SK-N-DZ (cell line): ENCODE measurements around the gene TRAPPC2L.

ENCODE experiments used
- DNase-seq: peaks from one replicate; pipeline ENCODE4 v3.0.0-alpha.2; 2015; ENCODE audit warnings: low spot score

TRAPPC2L gene

GRCh38 chr16:88908307-88908706 lies 51.4 kb downstream of the TRAPPC2L start:
- no peak for DNase-seq

DNA sequence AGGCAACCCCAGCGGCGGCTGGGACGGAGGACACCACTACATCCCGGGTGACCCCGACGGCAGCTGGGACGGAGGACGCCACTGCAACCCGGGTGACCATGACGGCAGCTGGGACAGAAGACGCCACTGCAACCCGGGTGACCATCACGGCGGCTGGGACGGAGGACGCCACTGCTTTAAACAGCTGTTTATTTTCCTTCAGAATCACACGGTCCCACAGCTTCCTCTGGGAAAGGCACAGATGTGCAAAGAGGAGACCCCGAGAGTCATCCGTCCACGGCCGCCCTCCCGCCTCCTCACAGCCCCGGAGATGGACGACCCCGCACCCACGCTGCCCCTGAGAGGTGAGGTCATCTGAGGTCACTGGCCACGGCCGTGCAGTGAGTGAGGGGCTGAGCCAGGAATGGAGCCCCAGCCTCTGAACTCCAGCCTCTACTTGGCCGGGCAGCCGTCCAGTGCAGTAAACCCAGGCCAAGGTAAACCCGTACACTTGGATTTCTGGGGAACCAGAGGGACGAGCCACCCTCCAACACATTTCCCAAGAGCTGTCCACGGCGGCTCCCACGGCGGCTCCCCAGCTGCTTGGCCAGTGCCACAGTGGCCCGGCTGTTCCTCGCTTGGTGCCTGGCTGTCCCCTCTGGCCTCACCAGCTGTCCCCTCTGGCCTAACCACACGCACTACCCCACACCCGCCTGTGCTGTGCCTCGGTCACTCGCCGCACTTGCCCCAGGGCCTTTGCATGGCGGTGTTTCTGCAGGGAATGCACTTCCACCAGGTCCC lies 52.7 kb downstream of the TRAPPC2L start:
- no peak for DNase-seq

DNA sequence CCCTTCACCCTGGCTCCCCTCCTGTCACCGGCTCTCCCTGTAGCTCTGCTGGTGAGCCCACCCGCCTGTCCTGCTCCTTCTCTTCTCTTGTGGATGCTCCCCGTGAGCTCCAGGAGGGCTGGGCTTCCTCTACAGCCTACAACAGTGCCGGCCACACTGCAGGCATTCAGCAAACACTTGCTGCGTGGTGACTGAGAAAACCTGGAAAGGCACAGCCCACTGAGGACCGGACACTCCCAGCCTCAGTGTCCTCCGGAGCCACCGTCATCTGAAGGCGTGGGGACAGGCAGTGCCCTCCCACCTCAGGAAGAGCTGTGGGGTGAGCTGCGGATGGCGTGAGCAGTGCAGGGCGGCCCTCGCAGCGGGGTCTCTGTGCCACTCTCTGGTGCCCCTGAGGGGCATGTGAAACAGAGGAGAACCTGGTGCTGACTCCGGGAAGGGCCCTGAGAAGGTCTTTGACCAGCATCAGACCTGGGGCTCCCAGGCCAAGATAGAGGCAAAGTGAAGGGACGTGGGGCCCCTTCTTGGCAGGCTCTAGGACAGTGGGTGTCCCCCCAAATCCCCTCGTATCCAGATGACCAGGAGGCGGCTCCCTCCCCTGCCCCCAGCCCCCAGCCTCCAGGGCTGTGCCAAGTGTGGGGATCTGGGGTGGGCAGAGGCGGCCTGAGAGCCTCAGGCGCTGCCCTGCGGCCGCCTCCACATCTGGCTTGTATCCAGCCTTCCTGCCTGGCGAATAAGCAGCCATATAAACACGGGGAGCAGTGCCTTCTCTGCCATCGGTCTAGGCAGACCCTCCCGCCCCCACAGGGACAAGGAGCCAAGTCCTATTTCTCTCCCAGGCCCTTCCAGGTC lies 53.6 kb downstream of the TRAPPC2L start:
- no peak for DNase-seq

DNA sequence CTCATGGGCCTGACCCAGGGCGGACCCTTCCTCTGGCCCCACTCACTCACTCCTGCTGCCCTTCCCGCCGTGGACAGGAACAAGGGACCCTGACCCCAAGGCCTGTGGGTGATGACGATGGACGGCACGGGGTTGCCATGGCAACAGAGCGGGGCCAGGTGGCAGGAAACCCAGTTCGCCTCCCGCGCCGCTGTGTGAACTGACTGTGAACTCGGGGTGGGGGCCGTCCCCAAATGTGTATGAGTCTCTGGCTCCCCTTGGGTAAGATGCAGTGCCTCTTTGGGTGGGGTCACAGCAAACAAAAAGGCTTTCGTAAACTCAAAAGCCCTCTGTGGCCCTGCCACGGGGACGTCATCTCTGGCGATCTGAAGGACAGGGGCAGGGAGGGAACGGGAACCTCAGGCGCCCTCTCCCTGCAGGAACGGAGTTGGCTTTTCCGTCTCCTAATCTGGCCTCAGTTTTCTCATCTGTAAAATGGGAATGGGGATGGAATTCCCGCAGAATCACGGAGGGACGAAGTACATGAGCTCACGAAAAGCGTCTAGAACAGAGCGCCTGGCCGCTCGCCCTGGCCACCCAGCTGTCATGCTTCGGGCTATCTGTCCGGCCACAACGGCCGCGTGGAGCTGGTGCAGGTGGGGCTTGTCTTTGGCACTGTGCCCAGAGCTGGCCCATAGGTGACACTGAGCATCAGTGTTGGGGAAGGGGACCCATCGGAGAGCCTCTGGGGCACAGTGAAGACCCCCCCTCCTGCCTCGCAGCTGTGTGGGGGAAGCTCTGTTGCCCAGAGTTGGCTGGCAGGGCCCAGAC lies 54.4 kb downstream of the TRAPPC2L start:
- DNase-seq: no peak

DNA sequence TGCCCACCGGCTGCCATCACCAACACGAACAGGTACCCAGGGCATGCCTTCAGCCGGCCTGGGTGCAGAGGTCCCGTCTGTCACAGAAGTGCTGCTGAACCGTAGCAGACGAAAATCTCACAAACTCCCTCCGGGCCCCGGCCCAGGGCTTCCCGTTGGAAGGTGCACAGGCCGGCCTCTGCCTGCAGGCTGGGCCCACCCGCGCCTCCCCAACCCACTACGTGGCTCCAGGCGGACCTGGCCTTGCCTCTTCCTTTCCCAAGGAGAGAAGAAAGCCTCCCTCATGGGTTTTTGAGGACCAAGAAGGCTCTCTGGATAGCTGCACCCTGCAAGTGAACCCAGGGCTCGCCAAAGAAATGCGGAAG lies 55.0 kb downstream of the TRAPPC2L start:
- no peak for DNase-seq
